Activated CD4-positive, CD25-positive, alpha-beta regulatory T cell (primary cell): Measurements from ENCODE around the gene PPP2R3A.

Experiments
- DNase-seq, 4 experiments: peaks; one replicate each; lab custom pipeline; 2025; lab: John Stamatoyannopoulos, UW

Gene PPP2R3A

DNA sequence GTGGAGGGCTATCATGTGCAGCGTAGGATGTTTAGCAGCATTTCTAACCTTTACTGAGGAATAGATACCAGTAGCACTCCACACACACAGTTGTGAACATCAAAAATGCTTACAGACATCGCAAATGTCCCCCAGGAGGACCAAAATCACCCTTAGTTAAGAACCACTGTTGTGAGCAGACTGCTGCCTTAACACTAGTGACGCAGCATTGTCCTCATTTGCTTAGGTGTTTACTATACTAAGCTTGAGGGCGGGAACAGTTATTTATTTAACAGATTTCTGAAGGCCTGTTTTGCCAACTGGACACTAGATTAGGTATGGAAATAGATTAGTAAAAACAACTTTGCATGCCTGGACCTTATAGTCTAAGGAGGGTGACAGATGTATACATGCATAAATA lies 2.3 kb downstream of the PPP2R3A start:
- DNase-seq, result no peak

DNA sequence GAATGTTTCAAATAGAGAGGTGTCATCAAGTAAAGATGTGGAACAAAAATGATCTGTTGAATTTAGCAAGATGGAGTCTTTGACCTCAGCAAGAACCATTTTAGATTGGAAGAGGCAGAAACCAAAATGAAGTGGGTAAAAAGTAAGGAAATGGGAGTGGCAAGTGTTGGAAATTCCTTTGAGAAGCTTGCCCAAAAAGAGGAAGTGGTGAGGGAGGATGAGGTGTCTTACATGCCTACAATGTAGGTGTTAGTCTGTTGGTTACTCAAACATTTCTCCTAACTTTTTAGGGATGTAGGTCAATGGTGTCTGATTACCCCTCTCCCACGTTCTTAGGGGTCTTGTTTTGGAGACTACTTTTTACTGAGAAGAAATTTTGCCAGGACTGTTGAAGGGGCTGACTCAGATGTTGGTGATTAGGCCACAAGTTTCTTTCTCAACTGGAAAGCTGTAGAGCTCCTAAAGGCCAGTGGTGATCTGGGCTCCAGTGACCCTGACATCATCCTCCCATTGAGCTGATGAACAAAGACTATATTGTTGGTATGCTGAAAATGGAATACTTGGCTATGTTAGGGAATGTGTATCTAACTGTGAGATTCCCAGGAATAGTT lies 5.1 kb downstream of the PPP2R3A start:
- DNase-seq, result no peak

DNA sequence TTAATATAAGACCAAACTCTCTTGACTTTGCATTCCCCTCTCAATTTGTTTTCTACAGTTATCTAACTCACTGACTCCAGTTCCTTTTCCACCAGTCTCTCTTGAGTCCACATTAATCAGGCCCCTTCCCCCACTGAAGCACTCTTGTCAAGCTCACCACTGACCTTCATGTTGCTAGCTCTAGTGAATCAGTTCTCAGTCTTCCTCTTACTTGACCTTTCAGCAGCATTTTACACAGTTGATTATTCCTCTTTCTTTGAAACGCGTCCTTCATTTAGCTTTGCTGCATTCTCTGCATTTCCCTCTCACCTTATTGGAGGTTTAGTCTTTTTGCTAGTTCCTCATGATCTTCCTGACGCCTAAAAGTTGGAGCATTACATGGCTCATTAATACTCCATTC lies 8.3 kb downstream of the PPP2R3A start:
- no peak for DNase-seq

DNA sequence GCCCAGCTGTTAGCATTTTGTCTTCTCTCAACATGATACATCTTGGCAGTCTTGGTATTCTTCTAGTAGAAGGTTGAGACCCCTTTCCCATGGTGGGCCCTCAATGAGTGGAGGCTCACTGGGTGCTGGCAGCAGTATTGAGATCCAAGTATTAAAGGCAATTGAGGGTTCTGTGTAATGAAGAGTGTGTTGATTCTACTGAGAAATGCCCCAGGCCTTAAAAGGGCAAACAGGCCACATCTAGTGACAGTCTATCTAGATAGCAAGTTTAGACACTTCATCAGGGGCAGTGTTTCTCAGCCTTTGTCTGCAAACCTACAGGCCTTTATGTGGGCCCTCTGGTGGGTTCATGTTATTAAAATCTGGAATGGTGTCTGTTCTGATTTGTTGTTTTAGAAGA lies 9.5 kb downstream of the PPP2R3A start:
- no peak for DNase-seq

DNA sequence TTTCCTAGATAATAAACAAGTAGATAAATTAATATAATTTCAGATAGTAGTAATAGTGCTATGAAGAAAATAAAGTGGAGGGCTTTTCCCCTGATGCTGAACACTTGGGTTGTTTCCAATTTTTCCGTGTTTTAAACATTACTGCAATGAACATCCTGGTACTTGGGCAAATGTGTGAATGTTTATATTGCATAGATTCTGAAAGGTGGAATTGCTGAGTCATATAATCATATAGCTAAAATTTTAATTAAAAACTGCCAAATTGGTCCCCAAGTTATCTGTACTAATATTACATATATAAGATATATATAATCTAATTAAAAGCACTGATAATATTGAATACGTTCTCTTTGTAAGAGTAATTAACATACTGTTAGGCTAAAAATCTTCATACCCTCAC lies 10.0 kb downstream of the PPP2R3A start:
- no peak for DNase-seq

DNA sequence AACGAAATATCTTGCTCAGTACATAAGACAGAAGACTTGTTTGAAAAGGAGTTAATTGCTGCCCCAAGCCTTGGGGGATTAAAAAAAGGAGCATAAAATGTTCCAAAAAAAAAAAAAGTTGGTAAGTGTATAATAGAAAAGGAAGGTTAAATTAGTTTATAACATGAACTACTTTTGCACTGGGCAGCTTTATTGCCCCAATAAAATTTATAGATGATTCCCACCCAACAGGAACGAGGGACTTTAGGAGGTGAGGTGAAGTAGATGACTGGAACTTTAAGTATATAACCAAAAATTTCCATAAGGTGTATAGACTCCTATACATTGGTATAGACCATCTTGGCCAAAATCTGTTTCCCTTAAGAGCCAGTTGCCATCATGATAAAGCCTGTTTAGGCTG lies 14.8 kb downstream of the PPP2R3A start:
- no peak for DNase-seq

DNA sequence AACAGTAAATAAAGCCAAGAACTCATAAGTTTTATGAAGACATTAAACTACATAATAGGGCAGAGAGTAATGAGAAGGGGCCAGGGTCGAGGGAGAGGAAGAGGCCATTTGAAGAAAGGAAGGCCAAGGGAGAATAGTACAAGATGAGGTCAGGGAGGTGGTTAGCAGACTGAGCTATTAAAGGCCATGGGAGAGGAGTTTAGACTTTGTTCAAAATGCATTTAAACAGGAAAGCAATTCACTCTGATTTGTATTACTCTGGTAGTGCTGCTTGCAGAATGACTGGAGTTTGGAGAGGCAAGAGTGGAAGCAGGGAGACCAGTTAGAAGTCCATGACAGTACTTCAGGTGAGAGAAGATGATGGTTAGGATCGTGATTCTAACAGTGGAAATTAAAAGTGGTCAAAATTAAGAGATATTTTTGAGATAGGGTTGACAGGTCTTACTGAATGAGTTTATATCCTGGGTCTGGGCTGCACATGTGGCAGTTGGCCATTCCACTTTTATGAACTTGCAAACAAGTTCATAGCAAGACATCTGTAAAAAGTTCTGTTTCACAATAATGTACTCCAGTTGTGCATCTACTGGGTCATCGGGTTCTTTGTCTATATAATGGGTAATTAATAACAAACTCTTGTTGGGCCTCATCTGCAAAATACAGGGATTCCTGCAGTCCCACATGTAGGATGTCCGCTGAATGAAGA lies 16.3 kb downstream of the PPP2R3A start:
- DNase-seq, result no peak

DNA sequence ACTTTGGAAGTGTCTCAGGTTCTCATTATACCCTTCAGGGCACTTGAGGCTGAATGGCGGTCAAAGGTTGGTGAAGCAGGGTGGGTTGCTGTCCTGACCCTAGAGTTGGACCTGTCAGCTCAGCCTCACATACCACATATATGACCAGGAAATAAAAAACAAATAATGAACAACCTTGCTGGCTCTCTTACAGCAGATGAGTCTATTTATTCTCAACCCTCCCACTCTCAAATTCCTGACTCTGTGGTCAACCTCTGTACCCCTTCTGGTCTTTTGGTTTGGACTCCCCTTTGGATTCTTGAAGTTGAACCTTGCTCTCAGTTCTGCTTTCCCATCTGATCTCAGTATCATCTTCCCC lies 16.9 kb downstream of the PPP2R3A start:
- DNase-seq, result no peak

DNA sequence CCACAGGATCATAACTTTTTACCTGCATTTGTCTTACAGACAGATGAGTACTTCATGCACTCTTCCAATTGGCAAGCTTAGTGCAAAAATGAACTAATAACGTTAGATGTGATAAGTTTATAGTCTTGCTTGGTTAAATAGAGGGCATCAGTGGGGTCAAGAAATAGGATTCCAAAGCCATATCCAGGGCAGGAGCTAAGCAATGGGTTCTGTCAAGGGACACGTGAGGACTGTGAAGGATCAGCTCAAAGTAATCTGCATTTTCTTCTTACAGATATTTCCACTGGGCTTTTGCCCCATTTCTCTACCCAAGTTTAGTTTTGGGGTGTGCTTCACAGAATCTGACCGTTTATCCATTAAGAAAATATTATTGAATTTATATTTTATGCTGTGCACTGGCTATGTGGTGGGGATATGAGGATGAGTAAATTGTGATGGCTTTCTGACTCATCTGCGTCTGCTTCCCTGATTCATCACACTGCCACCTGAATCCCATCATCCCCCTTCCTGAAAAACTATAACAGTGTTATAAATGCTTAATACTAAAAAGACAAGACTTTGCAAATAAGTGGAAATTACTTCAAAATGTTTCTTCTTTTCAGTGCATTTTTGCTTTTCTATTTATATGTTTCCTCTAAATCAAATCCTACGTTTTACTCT lies 17.5 kb downstream of the PPP2R3A start:
- DNase-seq, result no peak

DNA sequence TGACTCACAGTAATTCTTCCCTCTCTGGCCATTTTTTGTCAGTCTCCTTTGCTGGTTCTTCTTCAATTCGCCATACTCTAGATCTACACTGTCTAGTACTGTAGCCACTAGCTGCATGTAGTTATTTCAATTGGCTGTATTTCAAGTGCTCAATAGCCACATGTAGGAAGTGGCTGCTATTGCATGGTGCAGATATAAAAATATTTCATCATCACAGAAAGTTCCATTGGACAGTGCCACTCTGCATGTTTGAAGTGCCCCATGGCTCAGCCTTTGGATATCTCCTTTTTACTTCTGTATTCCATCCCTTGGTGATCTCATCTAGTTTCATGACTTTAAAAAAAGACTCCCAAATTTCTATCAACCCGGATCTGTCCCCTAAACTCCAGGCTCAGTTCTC lies 22.1 kb downstream of the PPP2R3A start:
- no peak for DNase-seq

DNA sequence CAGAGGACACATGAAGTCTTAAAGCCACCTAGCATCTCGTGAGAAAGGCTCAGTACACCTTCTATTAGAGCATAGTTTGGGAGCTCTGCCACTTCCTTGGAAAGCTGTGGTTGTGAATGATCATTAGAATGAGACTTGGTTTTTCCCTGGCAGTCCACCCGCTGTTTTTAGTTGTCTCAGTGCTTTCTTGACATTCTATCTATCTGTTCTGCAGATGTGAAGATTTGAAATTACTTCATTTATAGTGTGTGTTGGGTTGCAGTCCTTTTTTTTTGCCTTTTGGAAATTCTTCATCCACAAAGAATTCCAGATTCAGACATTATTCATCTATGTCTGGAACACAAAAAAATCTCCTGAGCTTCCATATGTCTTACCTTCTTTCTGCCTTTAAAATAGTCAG lies 23.7 kb downstream of the PPP2R3A start:
- no peak for DNase-seq

DNA sequence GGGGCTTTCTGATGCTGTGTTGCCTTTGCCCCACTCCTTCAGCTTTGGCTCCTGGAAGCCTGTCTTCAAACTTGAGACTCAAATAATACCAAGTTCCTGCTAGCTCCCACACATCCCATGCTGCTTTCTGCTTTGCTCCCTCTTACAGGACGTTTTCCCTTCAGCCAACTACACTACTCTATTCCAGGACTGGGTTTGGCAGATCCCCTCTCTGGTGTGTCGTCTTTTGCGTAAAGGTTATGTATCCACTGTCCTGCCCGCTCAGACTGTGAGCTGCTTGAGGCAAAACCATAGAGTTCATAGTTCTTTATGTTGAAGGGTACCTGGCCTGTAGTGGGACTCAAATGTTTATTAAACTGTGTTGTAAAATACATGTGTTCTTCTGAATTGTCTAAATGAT lies 25.4 kb downstream of the PPP2R3A start:
- no peak for DNase-seq

DNA sequence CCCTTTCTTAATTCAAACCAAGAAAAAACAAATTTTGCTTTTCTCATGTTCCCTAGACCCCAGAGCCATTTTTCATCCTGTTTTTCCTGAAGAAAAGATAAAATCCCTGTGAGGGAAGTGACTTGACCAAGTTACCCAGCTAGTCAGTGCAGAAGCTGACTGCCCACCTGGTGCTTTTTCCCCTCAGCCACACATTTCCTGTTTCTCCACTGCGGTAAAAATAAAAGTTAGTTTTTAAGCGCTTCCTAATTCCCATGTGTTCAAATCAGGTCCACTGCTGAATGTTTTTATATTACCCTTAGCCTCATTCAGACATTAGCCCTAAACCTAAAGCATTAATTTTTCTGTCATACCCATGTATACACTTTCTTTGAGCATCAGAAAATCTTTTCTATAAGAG lies 26.1 kb downstream of the PPP2R3A start:
- no peak for DNase-seq

DNA sequence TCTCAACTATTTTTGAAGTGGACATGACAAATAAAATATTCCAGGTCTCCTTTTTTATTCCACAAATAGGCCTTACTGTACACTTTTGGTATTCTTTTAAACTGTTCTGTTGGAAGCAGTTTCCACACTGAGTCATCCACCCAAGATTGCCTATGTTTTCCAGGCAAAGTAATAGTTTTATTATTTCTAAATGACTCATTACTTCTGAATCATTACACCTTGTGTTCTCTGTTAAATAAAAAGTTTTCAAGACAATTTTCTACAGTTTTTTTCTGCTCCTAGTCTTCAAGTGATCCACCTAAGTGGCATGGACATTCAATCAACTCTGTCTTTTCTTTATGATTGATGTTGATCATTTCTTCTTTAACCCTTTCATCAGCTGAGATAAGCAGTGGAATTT lies 26.5 kb downstream of the PPP2R3A start:
- DNase-seq, result no peak

DNA sequence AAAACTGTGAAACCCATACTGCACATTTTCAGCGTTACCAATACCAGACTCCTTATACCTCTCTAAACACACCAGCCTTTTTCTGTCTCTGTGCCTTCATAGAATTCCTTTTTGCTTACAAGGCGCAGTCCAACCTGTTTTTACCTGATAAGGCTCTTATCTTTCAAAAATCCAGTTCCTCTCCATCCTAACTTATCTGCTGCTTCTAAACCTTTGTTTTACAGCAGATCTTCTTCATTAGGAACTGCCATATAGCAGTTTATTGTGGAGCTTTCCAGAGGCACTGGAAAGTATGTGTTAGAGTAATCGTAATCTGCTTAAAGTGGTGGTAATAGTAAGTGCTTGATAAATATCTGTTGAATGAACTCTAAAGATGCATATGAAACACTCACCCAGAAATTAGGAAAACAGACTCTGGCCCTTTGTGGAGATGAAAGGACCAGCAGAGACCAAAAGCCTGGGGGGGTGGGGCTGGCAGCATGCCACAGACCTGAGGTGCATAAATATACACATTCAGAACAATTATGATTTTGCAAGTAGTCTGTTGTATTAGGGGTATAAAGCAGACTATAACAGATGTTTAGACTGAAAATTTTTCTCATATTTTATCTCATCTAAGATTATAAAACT lies 29.3 kb downstream of the PPP2R3A start:
- no peak for DNase-seq

DNA sequence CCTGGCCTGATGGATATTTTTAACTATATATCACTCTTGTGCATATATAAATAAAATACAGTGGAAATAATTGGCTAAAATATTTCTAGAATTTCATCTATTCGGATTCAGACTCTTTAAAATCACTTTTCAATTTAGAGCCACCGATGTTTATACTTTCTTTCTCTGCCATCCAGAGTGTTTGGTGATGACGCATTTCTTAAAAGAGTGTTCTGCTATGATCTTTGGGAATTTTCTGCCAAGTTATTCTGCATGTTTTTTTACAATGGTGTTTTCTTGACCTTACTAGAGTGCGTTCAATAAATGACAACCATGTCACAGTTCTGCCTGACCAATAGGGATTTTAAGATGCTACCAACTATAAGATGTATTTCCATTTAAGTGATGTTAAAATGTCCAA lies 30.2 kb downstream of the PPP2R3A start:
- DNase-seq, result no peak

DNA sequence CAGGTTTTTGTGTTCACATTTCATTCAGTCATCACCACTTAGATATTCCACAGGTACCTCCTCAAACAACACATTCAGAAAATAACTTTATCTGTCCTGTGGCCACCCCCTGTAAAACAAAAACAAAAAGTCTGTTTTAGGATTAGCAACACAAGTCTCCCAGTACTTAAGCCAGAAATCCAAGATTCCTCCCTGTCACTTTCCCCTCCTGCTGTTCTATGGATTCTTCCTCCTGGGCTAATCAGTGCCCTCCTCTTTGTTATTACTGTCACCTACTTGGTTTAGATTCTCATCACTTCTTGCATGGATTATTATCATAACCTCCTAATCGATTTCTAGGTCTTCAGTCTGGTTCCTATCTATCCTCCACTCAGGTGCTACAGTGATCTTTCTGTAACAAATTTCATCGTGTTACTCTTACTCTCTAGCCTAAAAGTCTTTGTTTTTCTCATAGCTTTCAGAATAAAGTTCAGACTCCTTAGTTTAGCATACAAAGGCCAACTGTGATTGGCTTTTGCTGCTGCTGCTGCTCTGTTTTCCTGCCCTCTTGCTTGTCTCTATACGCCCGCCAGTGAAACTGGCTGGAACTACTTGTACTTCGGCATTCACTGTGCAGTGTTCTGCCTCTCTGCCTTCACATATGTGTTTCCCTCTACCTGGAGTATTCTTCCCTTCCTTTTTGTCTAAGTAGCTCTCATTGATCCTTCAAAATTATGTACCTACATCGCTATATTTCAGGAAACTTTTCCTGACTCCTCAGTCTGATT lies 32.2 kb downstream of the PPP2R3A start:
- no peak for DNase-seq

DNA sequence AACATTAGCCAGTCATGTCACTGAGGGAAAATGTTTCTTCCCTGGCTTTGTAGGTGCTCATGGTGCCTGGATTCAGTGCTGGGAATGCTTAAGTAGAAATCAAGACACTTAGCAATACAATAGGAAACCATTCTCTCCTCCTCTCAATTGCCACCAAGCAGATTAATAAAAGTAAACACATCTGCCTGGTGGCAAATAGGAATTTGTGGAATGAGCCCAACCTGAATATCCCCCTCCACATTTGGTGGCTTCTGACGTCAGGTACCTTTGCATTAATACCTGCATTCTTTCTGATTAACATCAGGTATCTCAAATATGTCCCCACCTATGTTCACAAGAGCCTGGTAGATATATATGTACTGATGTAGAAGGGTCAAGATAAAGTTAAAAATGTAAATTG lies 42.7 kb downstream of the PPP2R3A start:
- no peak for DNase-seq

DNA sequence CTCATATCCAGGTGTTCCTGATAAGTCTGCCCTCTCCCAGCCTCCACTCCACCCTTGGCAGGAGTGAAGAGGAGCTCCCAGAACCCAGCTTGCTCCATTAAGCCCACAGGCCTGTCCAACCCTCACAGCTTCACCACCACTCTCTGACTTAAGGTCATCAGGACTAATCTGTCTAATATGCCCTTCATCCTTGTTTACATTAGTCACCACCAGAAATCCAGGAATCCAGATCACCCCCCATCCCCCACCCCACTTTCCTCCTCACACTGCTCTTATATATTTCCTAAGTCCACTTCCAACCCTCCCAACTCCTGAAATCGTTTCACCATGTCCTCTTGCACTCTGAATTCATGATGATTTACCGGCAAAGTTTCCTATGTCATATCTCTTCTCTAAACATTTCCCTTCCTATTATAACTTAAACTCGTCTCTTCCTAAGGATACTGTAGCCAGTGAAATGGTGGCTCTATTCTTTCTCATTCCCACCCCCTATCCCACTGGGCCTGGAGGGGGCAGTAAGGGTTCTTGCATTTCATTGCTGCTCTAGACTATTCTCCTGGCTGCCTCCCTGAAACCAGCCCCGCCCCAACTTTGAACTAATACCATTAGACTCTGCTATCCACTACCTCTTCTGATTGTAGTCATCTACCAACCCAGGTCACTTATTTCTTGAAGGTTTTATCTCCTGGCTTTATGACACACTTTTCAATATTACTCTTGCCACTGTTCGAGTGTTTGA lies 43.4 kb downstream of the PPP2R3A start:
- no peak for DNase-seq

DNA sequence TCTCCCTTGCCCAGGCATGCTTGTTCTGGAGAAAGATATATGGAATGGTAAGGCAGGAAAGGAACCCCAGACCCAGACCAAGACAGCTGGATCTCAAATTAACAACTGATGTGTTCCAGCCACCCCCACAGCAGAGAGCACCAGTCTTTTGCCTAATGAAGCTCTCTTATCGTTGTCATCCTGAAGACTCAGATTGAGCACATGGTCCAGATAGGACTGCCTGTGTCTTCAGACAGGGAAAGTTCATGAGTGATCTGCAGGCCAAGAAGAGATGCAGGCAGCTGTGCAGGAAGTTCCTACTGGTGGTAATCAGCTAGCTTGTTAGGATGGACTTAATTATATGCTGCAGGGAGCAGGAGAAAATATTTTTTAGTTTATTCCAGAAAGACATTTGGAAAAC lies 53.3 kb downstream of the PPP2R3A start:
- no peak for DNase-seq

DNA sequence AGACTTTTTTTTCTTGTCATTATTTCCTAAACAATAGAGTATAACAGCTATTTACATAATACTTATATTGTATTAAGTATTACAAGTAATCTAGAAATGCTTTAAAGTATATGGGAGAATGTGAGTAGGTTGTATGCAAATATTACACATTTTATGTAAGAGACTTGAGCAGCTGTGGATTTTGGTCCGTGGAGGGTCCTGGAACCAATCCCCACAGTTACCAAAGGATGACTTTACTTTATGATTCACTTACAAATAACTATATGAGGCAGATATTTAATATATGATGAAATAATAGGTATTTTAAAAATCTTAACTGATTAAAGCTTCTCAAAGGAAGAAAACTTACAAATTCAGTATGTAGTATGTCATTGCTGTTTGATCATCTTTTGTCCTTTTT lies 56.3 kb downstream of the PPP2R3A start:
- no peak for DNase-seq
